HG02759 (cell line): ENCODE measurements around the gene CPNE7.

ENCODE experiments used
- ATAC-seq: cut with Tn5 transposase; IDR thresholded peaks from one replicate; pipeline ENCODE4 v1.9.1; 2021; ENCODE audit warnings: mild to moderate bottlenecking, moderate library complexity; ENCODE audit not compliant: unreplicated experiment

CPNE7 gene

GRCh38 chr16:89575247-89576152, at the start of gene CPNE7:
Gene CPNE7 (plus strand): TSS chr16:89575758. CDS start chr16:89575898, 140 bp downstream.
- ATAC-seq: peak; percentile 37

GRCh38 chr16:89529097-89529496, 46.5 kb upstream of the CPNE7 start:
- no peak for ATAC-seq

GRCh38 chr16:89530401-89531381, 44.9 kb upstream of the CPNE7 start:
- ATAC-seq: no peak

DNA sequence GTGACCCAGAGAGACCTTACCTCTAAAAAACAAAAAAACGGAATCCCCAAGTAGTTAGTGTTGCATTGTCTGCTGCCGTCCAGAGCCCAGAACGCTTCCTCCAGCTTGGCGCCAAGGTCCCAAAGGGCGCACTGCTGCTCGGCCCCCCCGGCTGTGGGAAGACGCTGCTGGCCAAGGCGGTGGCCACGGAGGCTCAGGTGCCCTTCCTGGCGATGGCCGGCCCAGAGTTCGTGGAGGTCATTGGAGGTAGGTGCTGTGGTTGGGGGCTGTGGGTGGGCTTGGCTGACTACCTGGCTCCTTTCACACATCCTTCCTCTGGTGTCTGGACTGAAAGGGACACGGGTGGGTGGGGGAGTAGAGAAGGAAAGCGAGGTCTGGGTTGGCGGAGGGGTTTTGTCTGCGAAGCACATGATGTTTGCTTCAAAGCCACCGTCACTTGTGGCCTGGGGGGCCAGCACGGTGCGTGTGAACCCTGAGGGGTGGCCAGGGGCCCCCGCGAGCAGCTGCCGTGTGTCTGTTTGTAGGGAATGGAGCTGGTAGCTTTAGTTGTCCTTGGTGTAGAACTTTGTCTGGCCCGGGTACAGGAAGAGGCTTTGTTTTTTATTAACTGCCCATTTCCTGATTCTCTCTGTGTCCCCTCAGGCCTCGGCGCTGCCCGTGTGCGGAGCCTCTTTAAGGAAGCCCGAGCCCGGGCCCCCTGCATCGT, 43.6 kb upstream of the CPNE7 start:
- ATAC-seq: no peak

GRCh38 chr16:89534252-89534756, 41.3 kb upstream of the CPNE7 start:
- no peak for ATAC-seq

DNA sequence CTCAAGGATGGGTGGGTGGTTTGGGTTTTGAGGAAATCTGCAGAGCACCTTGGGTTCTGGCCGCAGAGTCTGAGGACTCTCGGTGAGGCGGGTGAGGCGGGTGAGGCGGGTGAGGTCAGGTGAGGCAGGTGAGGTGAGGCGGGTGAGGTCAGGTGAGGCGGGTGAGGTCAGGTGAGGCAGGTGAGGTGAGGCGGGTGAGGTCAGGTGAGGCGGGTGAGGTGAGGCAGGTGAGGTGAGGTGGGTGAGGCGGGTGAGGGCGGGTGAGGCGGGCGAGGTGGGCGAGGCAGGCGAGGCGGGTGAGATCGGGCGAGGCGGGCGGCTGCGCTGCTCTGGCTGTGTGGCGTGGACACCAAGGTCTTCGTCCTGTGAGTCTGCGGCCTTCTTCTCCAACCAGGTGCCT, 39.2 kb upstream of the CPNE7 start:
- no peak for ATAC-seq

DNA sequence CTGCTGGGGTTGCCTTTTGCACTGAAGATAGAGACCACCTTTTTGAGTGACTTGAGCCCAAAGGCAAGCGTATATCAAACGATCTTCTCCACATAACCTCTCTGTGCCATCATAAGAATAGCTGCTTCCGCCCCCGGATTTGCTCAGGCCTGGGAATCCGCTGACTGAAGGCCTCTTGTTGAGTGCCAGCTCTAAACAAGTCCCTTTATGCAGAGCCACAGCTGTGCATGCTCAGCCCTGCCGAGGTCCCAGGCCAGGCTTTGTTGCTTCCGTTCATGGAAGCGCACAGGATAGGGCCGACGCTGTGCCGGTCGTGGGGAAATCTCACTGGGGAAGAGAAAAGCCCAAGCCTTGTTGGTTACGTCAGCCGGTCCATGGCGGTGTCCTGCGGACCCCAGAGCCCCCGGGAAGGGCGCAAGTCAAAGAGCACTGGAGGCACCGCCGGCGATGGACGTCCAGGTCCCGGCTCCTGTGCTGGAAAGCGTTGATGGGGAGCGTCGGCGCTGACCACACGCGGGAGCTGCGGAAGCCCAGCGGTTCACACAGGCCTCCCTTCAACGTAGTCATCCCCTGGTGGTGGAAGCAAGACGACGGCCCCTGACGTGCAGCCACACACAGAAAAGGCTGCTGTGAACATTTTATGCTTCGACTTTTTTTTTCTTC, 38.5 kb upstream of the CPNE7 start:
- ATAC-seq: no peak

- ATAC-seq: no peak
These were observed 38.0 kb upstream of the CPNE7 start for GRCh38 chr16:89537549-89537925.

DNA sequence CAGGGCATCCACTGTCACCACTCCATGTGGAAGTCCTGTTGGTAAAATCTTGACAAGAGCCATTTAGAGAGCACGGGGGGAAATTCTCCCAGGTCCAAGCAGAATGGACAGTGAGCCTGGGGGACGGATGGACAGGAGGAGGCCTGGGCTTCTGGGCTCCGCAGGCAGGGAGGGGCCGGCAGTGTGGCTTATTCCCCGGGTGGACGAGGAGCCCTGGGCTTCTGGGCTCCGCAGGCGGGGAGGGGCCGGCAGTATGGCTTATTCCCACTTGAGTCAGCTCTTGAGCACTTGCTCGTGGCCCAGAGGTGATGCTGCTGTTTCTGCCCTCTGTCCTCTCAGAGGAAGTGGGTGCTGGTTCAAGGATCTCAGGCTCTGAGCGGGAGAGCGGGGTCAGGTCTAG, 37.3 kb upstream of the CPNE7 start:
- ATAC-seq: no peak

GRCh38 chr16:89540557-89540956, 35.0 kb upstream of the CPNE7 start:
- ATAC-seq: no peak

DNA sequence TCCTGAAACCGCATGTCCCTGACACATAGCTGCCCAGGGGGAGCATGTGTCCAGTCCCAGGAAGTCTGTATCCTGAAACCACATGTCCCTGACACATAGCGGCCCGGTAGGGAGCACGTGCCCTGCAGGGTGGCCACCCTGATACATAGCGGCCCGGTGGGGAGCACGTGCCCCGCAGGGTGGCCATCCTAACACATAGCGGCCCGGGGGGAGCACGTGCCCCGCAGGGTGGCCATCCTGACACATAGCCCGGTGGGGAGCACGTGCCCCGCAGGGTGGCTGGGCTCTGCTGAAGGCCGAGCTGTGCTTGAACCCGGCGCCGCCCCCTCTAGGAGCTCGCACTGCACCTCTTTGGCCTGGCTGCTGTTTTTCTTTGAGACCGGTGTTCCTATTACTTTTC, 33.8 kb upstream of the CPNE7 start:
- no peak for ATAC-seq

- no peak for ATAC-seq
These were observed 31.4 kb upstream of the CPNE7 start for GRCh38 chr16:89544113-89544512.

- ATAC-seq: no peak
These were observed 30.9 kb upstream of the CPNE7 start for GRCh38 chr16:89544713-89545043.

DNA sequence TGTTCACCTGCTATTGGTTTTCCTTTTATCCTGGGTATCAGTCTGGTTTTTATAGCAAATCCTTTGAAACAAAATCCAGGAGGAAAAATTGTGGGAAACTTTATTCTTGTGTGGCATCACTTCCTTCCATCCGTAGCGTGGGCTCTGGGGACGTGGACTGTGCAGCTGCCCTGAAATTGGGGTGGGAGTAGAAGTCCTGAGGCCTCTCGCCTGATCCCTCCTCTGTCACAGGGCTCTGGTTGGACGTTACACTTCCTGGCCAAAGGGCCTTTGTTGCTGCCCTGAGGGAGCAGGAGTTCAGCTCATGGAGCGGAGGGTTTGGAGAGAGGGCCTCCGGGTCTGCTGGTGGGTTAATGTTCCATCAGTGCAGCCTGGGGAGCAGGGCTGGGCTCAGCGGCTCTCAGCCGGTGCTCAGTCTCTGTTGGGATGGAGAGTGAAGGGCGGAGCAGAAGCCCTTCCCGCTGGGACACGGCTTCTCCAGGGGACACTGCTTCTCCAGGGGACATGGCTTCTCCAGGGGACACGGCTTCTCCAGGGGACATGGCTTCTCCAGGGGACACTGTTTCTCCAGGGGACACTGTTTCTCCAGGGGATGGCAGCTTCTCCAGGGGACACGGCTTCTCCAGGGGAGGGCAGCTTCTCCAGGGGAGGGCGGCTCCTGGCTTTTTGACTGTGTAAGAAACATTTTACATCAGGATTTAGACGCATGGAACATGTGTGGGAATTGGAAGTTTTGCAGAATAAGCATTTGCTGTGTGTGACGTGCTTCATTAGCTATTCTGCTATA, 30.3 kb upstream of the CPNE7 start:
- no peak for ATAC-seq

DNA sequence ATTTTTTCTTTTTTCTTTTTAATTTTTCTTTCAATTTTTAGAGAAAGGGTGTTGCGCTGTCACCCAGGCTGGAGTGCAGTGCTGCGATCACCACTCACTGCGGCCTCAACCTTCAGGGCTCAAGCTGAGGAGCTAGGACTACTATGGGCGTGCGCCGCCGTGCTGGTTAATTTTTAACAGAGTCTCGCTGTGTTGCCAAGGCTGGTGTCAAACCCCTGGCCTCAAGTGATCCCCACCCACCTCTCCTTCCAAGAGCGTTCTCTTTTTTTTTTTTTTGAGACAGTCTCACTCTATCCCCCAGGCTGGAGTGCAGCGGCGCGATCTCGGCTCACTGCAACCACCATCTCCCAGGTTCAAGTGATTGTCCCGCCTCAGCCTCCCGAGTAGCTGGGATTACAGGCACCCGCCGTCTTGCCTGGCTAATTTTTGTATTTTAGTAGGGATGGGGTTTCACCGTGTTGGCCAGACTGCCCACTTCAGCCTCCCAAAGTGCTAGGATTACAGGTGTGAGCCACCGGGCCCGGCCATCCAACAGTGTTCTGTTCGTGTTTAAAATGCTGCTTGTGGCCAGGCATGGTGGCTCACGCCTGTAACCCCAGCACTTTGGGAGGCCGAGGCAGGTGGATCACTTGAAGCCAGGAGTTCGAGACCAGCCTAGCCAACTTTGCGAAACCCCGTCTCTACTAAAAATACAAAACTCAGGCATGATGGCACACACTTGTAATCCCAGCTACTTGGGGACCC, 29.6 kb upstream of the CPNE7 start:
- ATAC-seq: no peak

GRCh38 chr16:89546781-89547180, 28.8 kb upstream of the CPNE7 start:
- no peak for ATAC-seq

- no peak for ATAC-seq
These were observed 28.3 kb upstream of the CPNE7 start for GRCh38 chr16:89547291-89547690.

DNA sequence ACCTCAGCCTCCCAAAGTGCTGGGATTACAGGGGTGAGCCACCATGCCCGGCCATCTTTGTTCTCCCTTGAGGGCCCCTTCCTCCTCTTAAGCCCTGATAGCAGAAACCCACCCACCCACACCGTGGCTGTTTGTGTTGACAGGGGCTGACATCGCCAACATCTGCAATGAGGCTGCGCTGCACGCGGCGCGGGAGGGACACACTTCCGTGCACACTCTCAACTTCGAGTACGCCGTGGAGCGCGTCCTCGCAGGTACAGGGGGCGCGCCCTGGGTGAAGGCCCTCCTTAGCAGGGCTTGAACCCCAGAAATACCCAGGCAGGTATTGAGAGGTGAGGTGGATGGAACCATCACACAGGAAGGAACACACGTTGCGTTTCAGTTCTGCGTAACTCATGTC, 27.7 kb upstream of the CPNE7 start:
- ATAC-seq: no peak
